Stimulated activated CD4-positive, alpha-beta T cell treated with anti-CD3 and anti-CD28 coated beads, TNF-alpha, amount 100 ng/mL, for 48 hours (primary cell): ENCODE measurements around the gene DECR2.
"Not testable (repeated sequence)": the region's sequence is repeated elsewhere in the genome, so short reads cannot be mapped to it uniquely, and the experiment has no call there.

Experiments
- DNase-seq, 3 donors: peaks; one replicate each; pipeline ENCODE4 v3.0.0-alpha.2; 2020; ENCODE audit warnings: low read depth in 3 of 3

The DECR2 gene

DNA sequence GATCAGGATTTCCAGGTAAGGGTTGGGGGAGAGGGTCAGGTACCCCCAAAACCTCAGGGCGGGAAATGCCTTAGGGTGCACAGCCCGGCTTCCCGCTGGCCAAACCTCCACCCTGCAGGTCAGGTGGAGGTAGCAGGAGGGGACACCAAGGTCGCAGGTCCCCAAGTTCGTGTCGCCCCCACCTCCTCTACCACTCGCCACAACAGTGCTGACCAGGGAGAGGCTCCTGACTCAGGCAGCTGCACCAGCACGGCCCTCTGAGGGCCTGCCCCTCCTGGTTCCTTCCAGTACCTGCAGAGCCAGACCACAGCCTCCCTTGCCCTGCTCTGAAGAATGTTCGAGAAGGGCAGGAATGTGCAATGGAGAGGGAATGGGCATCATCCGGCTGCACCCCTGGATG lies 35.2 kb upstream of the DECR2 start:
- DNase-seq, result no peak

DNA sequence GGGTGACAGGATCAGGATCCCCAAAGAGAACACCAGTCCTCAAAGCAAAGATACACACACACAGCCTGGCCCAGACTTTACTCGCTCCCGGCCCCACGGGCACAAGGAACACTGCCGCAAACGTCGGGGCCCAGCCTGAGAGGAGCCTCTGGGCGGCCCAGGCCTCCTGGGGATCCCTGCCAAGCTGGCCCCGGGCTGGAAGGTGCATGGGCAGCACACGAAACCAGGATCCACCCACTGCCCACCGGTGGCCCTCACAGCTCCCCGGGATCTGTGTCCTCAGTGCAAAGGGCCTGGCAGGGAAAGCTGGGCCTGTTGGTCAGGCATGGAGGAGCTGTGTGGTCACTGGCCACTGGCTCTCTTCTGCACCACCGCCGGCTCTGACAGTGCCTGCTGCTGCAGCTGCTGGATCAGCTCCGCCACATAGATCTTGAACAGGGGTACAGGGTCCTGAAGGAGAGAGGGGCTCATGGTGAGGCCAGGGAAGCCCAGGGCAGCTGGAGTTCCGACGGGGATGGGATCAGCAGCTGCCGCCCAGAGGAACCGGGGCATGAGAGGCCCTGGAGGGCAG lies 34.3 kb upstream of the DECR2 start:
- DNase-seq, result no peak

DNA sequence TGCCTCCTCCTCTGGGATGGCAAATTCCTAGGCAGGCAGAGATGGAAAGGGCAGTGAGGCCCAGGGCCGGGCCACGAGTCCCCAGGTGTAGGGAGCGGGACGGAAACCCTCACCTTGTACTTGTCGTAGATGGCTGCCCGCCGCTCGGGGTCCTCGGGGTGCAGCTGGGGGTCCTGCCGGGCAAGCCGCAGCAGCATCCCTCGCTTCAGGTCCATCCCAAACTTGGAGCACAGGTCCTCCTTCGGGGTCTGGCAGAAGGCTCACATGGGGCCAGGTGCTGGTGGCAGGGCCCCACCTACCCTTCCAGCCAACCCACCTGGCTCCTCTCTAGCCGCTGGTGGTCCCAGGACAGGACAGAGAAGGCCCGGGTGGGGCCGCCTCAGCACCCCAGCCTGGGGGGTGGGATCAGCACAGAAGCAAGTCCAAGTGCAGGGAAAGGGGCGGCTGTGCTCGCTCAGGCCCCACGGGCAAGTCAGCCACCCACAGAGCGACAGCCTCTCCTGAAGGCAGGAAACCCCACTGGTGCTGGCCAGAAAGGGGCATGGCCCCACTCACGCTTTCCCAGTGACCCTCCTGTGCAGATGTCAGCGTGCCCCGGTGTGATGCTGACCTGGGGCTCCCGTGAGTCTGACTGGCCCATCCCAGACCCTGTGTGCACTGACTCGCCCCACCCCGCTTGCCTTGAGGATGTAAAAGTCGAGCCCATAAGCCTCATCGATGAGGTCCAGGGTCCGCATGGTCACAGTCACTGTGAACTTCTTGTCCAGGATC lies 33.1 kb upstream of the DECR2 start:
- DNase-seq, result no peak

DNA sequence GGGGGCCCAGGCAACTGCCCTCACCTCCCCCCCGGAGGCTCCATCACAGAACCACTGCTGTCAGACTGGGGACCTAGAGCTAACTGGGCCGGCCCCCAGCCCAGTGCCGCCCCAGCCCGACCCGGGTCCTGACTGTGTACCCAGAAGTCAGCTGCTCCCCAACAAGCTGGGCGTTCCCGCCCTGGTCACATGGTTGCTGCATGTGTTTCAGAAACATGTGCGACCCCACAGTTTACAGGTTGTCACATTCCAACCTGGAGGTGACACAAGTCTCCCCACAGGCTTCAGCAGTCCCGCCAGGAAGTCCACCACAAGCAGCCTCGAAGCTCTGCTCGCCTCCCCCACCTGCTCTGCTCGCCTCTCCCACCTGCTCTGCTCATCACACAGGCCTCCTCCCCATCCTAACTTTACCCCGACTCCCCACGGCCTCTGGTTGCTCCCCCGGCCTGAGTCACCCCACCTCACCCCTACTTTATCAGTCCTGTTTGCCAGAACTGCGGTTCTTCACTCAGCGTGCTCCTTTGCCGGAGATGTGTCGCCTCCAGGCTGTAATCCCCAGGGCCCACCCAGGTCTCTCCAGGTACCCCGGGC lies 32.3 kb upstream of the DECR2 start:
- no peak for DNase-seq

DNA sequence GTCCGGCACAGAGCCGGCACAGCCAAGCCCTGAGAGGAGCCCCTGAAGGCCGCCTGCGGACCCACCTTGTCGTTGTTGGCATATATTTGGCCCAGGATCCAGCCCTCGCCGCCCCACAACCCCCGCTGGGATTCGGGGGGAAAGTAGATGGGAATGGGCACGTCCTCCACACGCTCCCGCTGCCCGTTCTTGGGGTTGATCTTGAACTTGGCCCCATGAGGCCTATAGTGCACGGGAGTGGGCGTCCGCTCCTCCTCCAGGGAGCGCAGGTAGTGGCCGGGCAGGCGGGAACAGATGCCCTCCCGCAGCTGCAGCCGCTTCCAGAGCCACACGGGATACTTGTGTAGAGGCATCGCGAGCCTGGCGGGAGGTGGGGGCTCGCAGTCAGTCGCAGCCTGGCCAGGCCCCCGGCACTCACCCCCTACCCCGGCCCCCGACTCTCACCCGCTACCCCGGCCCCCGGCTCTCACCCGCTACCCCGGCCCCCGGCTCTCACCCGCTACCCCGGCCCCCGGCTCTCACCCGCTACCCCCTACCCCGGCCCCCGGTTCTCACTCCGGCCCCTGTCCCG lies 31.7 kb upstream of the DECR2 start:
- DNase-seq, result no peak

DNA sequence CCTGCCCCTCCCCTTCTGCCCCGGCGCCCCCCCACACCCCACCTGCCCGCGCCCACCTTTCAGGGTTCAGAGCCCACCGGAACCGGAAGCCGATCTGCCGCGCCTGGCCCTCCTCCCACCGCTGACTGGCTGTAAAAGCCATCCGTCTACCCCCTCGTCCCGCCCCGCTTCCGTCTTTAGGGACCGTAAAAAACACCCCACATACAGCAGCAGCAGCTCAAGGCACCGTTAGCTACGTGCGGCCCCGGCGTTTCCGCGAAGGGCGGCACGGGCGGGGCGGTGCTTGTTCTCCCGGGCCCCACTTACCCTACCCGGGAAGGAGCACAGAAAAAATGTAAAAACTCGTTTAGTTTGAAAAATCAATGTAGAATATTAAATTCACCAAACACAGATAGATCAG lies 31.2 kb upstream of the DECR2 start, which contains the start of gene MRPL28:
Gene MRPL28 (minus strand): TSS at position 96 of the 400 bp plus-strand sequence. CDS start 320 bp downstream, outside the sequence.
- DNase-seq, result peak; percentile 89 to 91 (median 90)

DNA sequence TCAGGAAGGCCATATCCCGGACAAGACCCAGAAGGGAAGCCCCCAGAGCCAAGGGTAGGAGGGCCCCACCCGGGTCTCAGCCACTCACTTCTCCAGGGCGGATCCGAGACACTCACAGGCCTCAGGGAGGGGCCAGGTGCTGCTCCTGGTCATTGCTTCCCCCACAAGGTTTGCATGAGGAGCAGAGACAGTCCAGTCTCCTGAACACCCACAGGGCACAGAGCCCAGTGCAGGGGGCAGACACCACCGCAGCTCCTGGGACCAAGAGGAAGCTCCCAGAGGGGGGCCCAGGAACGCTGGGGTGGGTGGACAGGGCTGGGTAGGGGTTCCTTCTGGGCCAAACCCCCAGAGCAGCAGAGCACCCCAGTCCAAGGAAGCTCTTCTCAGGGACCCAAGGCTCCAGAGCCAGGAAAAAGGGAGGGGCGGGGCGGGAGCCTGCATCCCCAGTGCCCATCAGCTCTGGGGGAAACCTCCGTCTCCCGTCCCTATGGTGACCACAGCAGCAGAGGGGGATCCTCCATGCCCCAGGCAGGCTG lies 30.6 kb upstream of the DECR2 start:
- DNase-seq, result no peak

DNA sequence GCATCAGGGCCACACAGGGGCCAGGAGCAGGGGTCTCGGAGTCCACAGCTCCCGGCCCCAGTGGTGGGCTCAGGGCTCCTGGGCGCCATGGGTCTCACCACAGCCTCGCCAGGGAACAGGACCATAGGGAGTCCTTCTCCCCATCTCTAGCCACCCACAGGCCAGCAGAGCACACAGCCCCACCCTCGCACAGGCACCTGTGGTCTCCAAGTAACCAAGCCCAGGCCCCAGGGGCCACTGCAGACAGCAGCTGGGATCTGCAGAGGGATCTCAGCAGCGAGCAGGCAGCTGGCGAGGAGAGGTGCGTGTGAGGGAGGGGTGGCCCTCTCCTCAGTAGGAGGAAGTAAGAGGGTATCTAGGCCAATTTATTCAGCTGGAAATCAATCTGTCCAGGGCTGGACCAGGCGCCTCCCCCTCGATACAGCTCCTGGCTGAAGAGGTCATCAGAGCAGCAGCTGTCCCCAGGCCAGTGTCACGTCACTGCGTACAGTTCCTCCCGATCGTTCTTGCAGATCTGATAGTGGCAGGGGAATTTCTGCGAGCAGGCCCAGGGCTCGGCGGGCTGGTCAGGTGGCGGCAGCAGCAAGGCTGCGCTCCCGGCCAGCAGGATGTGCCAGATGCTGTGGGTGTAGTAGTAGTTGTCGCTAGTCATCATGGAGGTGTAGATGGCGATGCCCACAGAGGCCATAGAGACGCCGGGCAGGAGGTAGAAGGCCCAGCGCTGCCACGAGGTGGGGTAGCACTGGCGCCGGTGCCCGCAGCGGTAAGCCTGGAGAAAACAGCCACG lies 30.0 kb upstream of the DECR2 start:
- DNase-seq, result no peak

DNA sequence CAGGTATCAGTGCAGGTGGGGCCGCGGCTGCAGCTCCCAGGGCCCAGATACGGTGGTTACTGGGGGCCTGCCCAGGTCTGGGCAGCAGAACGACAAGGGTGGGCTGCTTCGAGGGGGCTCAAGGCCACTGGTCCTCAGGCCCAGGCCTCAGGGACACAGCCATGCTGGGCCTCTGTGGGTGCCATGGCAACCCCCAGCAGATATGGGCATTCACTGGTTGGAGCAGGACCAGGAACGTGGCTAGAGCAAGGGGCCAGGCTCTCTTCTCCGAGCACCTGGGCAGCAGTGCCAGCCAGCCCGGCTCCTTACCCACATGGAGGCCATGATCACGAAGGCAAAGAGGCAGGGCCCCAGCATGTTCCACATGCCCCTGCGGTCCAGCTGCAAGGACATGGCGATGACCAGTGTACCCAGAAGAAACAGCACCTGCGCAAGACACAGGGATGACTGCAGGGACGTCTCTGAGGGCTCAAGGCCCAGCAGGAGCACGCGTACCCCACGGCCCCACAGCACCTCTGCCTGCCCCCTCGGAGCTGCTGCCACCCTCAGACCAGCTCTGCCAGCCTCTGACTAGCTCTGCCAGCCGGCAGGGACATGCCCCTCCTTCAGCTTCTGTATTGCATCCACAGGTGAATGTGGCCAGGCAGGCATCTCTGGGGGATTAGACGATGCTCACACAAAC lies 29.2 kb upstream of the DECR2 start:
- DNase-seq, result no peak

DNA sequence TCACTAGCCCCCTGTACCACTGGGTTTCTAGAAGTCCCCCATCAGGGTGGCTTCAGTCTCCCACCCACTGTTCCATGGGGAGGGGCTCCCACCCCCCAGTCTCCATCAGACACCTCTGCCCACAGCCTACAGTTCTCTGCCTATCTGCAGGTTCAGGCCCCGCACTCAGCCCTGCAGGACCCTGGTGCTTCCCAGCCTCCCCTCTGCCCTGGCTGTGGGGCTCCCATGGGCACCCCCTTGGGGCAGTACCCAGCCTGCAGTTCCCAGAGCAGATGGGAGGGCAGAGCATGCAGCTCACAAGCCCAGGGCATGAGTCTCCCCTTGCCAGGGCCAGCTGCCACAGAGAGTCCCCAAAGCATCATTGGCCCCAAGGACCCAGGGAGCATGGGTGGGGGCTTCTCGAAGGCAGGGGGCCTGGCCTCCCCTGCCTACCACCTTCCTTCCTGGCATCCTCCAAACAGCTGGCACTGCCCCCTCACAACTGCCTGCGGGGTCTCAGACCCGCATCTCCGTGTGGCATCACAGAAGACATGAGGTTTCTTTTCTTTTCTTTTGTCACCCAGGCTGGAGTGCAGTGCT lies 28.6 kb upstream of the DECR2 start:
- DNase-seq, result no peak

DNA sequence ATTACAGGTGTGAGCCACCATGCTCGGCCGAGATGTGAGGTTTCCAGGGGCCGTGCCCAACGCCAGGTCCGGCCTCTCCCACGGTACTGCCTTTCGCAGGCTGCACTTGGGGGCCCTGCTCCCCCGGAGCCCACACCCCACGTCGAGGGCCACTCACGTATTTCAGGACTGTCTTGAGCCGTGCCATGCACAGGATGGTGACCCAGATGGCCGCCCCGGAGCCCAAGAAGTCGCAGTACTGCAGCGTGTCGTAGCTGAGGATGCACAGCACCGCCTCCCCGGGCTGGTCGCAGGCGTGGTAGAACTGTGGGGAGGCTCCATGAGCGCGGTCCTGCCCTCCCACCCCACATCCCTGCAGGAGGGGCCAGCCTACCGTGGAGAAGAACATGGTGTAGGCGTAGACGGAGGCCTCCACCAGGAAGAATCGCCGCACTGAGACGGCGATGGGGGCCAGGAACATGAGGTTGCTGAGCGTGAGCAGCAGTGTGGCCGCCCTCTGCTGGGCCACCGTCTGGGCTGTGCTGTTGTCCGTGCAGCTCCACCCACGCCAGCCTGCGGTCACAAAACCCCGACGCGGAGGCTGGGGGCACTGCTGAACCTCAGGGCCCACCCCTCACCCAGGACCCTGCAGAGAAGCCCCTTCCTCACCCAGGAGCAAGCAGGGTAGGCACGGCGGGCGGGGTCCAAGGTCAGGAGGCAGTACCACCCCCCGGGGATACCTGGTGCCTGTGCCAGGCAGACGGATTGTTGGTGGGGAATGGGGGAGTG lies 27.7 kb upstream of the DECR2 start:
- DNase-seq, result no peak

DNA sequence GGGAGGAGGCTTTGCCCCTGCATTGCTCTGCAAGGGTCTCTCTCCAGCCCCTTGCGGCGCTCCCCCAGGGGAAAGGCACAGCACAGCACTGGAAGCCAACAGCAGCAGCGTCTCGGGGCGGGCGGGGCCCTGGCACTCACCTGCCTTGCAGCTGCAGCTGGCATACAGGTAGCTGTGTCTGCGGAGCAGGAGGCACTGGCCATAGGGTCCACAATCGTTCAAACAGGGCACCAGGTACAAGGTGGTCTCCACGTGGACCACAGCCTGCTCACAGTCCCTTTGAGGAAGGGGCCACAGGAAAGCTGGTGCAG lies 27.1 kb upstream of the DECR2 start:
- no peak for DNase-seq

DNA sequence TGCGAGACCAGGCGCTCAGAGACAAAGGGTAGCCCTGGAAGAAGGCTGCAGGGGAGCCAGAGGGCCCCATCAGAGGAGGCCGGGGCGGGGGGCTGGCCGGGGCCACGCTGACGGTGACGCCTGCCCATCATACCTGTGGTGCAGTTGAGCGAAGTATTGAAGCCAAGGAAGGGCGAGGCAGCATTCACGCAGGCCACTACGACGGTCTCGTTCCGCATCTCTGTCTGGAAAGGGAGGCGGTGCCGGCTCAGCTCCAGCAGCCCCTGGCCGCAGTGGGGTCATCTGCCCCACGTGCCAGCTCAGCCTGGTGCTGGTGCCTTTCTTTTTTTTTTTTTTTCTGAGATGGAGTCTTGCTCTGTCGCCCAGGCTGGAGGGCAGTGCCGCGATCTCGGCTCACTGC lies 26.5 kb upstream of the DECR2 start:
- no peak for DNase-seq

DNA sequence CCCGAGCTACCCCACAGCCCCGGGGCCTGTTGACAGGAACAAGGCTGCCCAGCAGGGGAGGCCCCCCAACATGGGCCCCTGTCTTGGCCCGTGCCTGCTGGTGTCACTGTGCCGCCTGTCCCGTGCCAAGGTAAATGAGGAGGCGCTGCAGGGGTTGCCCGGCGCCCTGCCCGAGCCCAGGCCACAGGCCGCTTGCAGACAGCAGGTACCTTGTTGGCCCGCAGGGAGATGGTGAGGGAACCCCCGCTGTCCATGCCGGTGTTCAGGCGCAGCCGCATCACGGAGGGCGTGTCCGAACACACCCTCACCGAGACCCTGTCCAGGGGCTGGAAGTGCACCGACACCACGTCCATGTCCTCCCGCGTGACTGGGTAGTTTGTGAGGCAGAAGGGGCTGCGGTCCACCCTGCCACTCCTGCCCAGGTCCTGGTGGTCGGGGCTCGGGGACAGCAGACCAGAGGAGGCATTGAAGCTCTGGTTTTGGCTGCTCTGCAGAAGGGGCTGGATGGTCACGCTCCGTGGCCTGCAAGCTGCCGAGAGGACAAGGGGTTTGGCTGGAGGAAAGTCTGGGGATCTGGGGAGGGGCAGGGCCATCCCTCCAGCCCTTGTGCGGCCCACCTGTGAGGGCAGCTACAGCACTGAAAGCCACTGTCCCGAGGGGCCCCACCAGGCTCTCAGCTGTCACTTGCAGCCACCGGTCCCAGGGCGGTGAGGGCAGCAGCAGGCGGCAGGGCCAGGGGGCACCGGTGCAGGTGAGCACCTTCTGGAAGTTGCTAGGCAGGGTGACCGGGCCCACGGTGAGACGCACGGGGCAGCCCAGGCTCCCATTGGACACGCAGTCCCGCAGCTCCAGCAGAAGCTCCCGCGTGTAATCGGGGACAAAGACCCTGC lies 25.5 kb upstream of the DECR2 start:
- DNase-seq, result no peak

DNA sequence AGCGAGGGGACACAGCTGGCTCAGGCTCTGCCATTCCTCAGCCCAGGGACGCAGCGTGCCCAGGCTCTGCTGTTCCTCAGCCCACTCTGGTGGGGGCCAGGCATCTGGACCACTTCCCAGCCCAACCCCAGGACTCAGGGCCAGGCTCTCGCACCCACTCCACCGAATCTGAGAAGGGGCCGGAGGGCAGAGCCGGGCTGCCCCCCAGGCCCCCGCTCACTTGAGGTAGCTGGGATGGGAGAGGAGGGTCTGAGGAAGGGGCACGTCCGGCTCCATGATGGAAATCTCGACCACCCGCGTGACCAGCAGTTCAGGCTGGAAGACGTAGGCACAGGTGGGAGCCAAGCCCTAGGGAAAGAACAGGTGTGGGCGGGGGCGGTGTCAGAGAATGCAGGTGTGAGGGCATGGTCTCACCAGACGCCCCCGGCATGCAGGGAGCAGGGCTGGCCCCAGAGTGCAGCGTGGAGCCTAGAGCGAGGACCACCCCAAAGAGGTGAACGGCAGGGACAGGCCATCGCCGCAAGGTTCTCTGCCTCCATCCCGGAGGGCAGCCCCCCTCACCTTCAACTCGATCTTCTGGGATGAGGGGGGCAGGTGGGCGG lies 24.8 kb upstream of the DECR2 start:
- no peak for DNase-seq

DNA sequence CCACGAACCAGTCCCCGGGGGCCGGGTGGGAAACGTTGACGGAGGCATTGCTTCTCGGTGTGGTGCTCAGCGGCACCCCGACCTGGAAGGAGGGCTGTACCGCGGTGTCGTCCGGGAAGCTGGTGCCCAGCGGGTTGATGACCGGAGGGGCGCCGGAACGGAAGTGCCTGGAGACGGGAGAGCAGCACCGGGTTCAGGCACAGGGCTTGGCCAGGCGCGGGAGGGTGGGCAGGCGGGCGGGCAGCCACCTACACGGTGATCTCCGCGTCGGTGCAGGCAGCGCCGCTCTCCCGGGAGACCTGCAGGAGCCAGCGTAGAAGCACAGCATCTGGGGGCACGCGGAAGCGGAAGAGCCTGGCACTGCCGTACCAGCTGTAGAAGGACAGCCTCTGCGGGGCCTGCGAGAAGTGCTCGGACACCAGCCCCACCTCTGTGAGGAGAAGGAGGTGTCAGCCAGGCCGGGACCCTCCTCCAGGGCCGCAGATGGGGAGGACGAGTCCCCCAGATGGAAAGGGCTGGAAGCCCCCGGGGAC lies 24.2 kb upstream of the DECR2 start:
- DNase-seq, result no peak

DNA sequence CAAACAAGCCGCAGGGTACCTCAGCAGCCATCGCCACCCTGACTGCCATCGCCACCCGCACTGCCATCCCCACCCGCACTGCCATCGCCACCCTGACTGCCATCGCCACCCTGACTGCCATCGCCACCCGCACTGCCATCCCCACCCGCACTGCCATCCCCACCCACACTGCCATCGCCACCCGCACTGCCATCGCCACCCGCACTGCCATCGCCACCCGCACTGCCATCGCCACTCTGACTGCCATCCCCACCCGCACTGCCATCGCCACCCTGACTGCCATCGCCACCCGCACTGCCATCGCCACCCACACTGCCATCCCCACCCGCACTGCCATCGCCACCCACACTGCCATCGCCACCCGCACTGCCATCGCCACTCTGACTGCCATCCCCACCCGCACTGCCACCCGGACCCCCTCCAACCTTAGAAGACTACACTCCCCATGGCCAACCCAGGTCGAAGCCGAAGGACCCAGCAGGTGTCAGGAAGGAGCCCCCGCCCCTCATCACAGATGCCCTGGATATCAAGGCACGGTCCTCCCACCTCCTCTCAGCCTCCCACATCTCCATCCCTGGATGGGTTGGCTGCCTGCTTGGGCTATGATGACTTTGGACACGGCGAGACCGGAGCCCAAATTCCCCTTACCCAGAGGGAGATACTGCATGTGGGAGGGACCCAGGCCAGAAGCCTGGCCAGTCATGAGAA lies 23.4 kb upstream of the DECR2 start:
- DNase-seq, result not testable (repeated sequence)

DNA sequence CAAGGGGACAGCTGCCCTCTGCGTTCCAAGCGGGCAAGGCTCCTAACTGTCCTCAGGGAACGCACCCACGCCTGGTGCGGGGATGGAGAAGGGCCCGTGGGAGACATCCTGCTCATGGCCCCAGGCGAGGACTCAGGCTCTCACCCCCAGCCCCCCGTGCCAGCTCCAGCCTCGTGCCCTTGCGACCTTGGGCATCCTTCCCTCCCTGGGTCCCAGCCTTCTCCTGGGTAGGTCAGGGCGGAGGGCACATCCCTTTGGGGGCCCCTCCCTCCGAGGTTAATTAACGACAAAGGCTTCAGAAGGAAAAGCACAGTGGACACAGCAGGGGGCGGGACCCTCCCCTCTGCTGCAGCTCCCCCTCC lies 22.9 kb upstream of the DECR2 start:
- no peak for DNase-seq
